BE2C (cell line): Measurements from ENCODE around the gene KIF7.

Source experiments
- DNase-seq: peaks from one replicate; pipeline ENCODE4 v3.0.0-alpha.2; 2020
- H3K27me3 ChIP-seq: fragments of 250-450 bp; sonication (Bioruptor Pico); 2 replicates; pipeline ENCODE4 v1.5.1; 2020; ENCODE audit warnings: mild to moderate bottlenecking
- H3K36me3 ChIP-seq: fragments of 250-450 bp; sonication (Bioruptor Pico); 2 replicates; pipeline ENCODE4 v1.5.1; 2020; ENCODE audit warnings: mild to moderate bottlenecking
- H3K4me1 ChIP-seq: fragments of 250-450 bp; sonication (Bioruptor Pico); 2 replicates; pipeline ENCODE4 v1.5.1; 2020
- H3K4me3 ChIP-seq: 2 replicates; pipeline ENCODE4 v1.5.1; 2011; ENCODE audit warnings: low read depth, low read length
- H3K9me3 ChIP-seq: fragments of 250-450 bp; sonication (Bioruptor Pico); 2 replicates; pipeline ENCODE4 v1.5.1; 2020
- TF ChIP-seq, protein P1 (sequence below): IDR thresholded peaks from 2 replicates; pipeline ENCODE4 v1.5.1; 2012; ENCODE audit warnings: mild to moderate bottlenecking, low read depth, low read length

Gene KIF7

DNA sequence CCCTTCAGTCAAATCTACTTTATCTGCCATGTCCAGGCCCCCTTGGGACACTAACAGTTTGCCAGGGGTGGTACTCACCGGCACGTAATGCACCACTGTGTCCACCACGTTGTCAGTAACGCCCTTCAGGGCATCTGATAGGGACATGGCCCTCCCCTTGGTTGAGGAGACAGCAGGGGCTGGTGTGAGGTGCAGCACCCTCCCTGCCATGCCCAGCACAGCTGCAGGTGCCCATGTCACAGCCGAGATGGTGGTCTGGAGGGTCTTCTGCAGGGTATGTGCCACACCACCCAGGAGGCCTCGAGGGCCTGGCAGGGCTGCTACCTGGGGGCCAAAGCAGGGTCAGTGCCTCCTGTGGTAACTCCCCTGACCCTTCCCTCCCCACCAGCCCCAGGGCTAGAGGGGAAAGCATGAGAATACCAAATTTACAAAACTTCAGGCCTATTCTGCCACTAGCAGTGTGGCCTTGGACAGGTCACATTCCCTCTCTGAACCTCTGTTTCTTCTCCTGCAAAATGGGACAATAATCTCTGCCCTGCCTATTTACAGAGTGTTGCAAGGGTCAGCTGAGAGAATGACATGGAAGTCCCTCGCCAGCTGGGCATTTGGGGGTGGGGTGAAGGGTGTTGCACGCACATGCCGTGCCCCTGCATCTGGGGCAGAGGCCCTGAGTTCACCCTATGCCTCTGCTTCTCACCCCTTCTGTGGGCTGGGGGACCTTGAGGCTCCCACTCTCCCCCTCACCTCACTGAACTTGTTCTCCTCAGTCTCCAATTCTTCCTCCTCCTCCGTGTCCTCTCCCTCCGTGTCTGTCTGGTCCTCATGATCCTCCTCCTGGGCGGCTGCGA is 11.8 kb upstream of the KIF7 start:
- no peak overlapping the region for H3K4me3 ChIP-seq
- no peaks in the 10 kb centered on the region for H3K27me3 ChIP-seq
- no peaks in the 10 kb centered on the region for H3K9me3 ChIP-seq
- H3K36me3 ChIP-seq = no peaks in the 10 kb centered on the region
- H3K4me1 ChIP-seq = no peaks in the 10 kb centered on the region
- TF ChIP-seq, protein P1, sequence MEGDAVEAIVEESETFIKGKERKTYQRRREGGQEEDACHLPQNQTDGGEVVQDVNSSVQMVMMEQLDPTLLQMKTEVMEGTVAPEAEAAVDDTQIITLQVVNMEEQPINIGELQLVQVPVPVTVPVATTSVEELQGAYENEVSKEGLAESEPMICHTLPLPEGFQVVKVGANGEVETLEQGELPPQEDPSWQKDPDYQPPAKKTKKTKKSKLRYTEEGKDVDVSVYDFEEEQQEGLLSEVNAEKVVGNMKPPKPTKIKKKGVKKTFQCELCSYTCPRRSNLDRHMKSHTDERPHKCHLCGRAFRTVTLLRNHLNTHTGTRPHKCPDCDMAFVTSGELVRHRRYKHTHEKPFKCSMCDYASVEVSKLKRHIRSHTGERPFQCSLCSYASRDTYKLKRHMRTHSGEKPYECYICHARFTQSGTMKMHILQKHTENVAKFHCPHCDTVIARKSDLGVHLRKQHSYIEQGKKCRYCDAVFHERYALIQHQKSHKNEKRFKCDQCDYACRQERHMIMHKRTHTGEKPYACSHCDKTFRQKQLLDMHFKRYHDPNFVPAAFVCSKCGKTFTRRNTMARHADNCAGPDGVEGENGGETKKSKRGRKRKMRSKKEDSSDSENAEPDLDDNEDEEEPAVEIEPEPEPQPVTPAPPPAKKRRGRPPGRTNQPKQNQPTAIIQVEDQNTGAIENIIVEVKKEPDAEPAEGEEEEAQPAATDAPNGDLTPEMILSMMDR = no peak
- DNase-seq = peak; percentile 8

DNA sequence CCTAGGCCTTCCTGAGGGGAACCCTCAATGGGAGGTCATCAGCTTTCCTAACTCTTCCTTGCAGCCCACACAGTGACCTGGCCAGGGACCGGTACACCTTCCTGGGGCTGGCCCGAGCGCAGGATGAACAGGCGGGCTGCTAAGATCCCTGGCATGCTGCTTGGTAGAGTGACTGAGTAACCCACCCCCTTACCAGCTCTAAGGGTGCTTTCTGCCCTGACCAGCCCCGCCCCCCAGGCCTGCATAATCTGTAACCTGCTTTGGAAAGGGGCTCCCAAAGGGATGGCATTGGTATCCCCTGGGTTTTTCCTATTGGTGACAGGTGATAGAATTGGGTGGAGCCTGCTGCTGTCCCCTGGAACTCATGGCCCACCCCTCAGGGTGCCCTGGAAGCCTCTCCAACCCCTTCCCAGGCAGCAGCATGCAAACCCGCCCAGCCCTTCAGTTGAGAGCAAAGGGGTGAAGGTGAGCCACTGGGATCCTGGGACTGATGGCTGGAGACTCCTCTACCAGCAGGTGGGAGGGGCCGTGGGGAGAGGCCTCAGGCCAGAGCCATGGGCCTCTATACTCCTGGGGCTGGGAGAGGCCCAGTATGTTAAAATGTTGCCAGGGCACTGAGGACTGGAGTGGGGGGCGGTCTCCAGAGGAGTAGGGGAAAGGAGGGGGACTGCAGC is 11.1 kb upstream of the KIF7 start:
- peak; percentile 21 for DNase-seq
- H3K27me3 ChIP-seq = no peaks in the 10 kb centered on the region
- TF ChIP-seq, protein P1 = no peak
- H3K36me3 ChIP-seq = no peaks in the 10 kb centered on the region
- no peaks in the 10 kb centered on the region for H3K4me1 ChIP-seq
- H3K4me3 ChIP-seq = peak overlapping the region; percentile 55
- no peaks in the 10 kb centered on the region for H3K9me3 ChIP-seq

GRCh38 chr15:89665449-89666181 is 10.3 kb upstream of the KIF7 start:
- H3K4me1 ChIP-seq = no peaks in the 10 kb centered on the region
- peak; percentile 71 for DNase-seq
- H3K4me3 ChIP-seq = peak overlapping the region; percentile 55
- H3K9me3 ChIP-seq = no peaks in the 10 kb centered on the region
- TF ChIP-seq, protein P1 = no peak
- no peaks in the 10 kb centered on the region for H3K36me3 ChIP-seq
- no peaks in the 10 kb centered on the region for H3K27me3 ChIP-seq

- DNase-seq = no peak
- TF ChIP-seq, protein P1 = no peak
- peak overlapping the region; percentile 55 for H3K4me3 ChIP-seq
Observed at GRCh38 chr15:89664441-89665350, 9.4 kb upstream of the KIF7 start.

GRCh38 chr15:89662893-89663626 is 7.8 kb upstream of the KIF7 start:
- TF ChIP-seq, protein P1 = no peak
- H3K9me3 ChIP-seq = no peaks in the 10 kb centered on the region
- no peaks in the 10 kb centered on the region for H3K36me3 ChIP-seq
- no peaks in the 10 kb centered on the region for H3K27me3 ChIP-seq
- no peaks in the 10 kb centered on the region for H3K4me1 ChIP-seq
- DNase-seq = no peak
- no peak overlapping the region for H3K4me3 ChIP-seq

More at GRCh38 chr15:89664441-89665350, 9.4 kb upstream of the KIF7 start:
- H3K9me3 ChIP-seq = no peaks in the 10 kb centered on the region
- H3K4me1 ChIP-seq = no peaks in the 10 kb centered on the region
- H3K36me3 ChIP-seq = no peaks in the 10 kb centered on the region
- no peaks in the 10 kb centered on the region for H3K27me3 ChIP-seq
